CD4-positive, alpha-beta T cell treated with Interleukin-2 at 100 ng/mL for 4 hours (primary cell): ENCODE results near the gene MICAL3.
"Not testable (repeated sequence)": the region's sequence is repeated elsewhere in the genome, so short reads cannot be mapped to it uniquely, and the experiment has no call there.

Source experiments
- DNase-seq: peaks from one replicate; pipeline ENCODE4 v3.0.0-alpha.2; 2020; ENCODE audit warnings: low spot score

MICAL3 gene

GRCh38 chr22:17999851-18000250, 24.5 kb downstream of the MICAL3 start:
- DNase-seq: no peak

GRCh38 chr22:17998913-17999312, 25.4 kb downstream of the MICAL3 start:
- DNase-seq: no peak

- no peak for DNase-seq
These were observed 26.9 kb downstream of the MICAL3 start for GRCh38 chr22:17997456-17997855.

- not testable (repeated sequence) for DNase-seq
These were observed 29.1 kb downstream of the MICAL3 start for GRCh38 chr22:17995256-17995655.

GRCh38 chr22:17994424-17995108, 29.8 kb downstream of the MICAL3 start:
- DNase-seq: no peak

GRCh38 chr22:17992976-17993375, 31.4 kb downstream of the MICAL3 start:
- not testable (repeated sequence) for DNase-seq

- not testable (repeated sequence) for DNase-seq
These were observed 32.4 kb downstream of the MICAL3 start for GRCh38 chr22:17991992-17992391.

- DNase-seq: no peak
These were observed 33.4 kb downstream of the MICAL3 start for GRCh38 chr22:17990942-17991341.

GRCh38 chr22:17990147-17990546, 34.2 kb downstream of the MICAL3 start:
- no peak for DNase-seq

GRCh38 chr22:17988800-17989513, 35.4 kb downstream of the MICAL3 start:
- no peak for DNase-seq

- DNase-seq: no peak
These were observed 38.8 kb downstream of the MICAL3 start for GRCh38 chr22:17985606-17986005.

- DNase-seq: not testable (repeated sequence)
These were observed 39.3 kb downstream of the MICAL3 start for GRCh38 chr22:17985071-17985470.

- DNase-seq: no peak
These were observed 40.2 kb downstream of the MICAL3 start for GRCh38 chr22:17984114-17984513.

- DNase-seq: no peak
These were observed 41.7 kb downstream of the MICAL3 start for GRCh38 chr22:17982572-17983141.

- no peak for DNase-seq
These were observed 42.9 kb downstream of the MICAL3 start for GRCh38 chr22:17981497-17981896.

- peak; percentile 51 for DNase-seq
These were observed 43.7 kb downstream of the MICAL3 start for GRCh38 chr22:17980638-17981051.

- DNase-seq: no peak
These were observed 44.3 kb downstream of the MICAL3 start for GRCh38 chr22:17980015-17980590.

- DNase-seq: no peak
These were observed 46.3 kb downstream of the MICAL3 start for GRCh38 chr22:17978027-17978426.

GRCh38 chr22:17977371-17977770, 47.0 kb downstream of the MICAL3 start:
- no peak for DNase-seq

- no peak for DNase-seq
These were observed 48.2 kb downstream of the MICAL3 start for GRCh38 chr22:17976121-17976520.

GRCh38 chr22:17974703-17975372, 49.5 kb downstream of the MICAL3 start:
- DNase-seq: no peak

GRCh38 chr22:17974087-17974486, 50.3 kb downstream of the MICAL3 start:
- DNase-seq: no peak
